Neural cell (in vitro differentiated cells): ENCODE results near the gene RPL31. TPM values are rescaled to one million over a fixed set of nuclear protein-coding genes. Genes with fewer than 3 reads are reported as not detected.

ENCODE experiments used
- H2AFZ ChIP-seq: fragments of 200-600, 300-800 bp; sonication (generic), shearing (Covaris generic); 2 replicates; pipeline ENCODE4 v1.6.0; 2014; ENCODE audit warnings: low read depth, mild to moderate bottlenecking, antibody characterized with exemption, low read length, moderate library complexity
- H3F3A ChIP-seq: fragments of 200-600 bp; shearing (Covaris generic); 2 replicates; pipeline ENCODE4 v1.6.1; 2016; ENCODE audit warnings: mild to moderate bottlenecking, moderate library complexity, mixed read lengths, antibody characterized with exemption, low read length; ENCODE audit not compliant: insufficient read depth, poor library complexity, severe bottlenecking
- H3K27ac ChIP-seq: fragments of 200-600, 300-800 bp; sonication (generic), shearing (Covaris generic); 2 replicates; pipeline ENCODE4 v1.5.1; 2014; ENCODE audit warnings: mild to moderate bottlenecking, low read length, moderate library complexity
- H3K27me3 ChIP-seq: fragments of 300-800, 200-600 bp; sonication (generic), shearing (Covaris generic); 2 replicates; pipeline ENCODE4 v1.6.0; 2014; ENCODE audit warnings: mild to moderate bottlenecking, low read depth, low read length, moderate library complexity; ENCODE audit not compliant: insufficient read depth
- H3K36me3 ChIP-seq: fragments of 300-800, 200-600 bp; sonication (generic), shearing (Covaris generic); 2 replicates; pipeline ENCODE4 v1.5.1; 2014; ENCODE audit warnings: mild to moderate bottlenecking, antibody characterized with exemption, low read length, moderate library complexity; ENCODE audit not compliant: insufficient read depth
- H3K4me2 ChIP-seq: fragments of 300-800, 200-600 bp; sonication (generic), shearing (Covaris generic); 2 replicates; pipeline ENCODE4 v1.6.0; 2014; ENCODE audit warnings: mild to moderate bottlenecking, low read length
- H3K4me3 ChIP-seq: fragments of 300-800, 200-600 bp; sonication (generic), shearing (Covaris generic); 2 replicates; pipeline ENCODE4 v1.5.1; 2014; ENCODE audit warnings: mild to moderate bottlenecking, low read length, moderate library complexity
- H3K79me2 ChIP-seq: fragments of 200-600 bp; shearing (Covaris generic); replicated peaks from 2 replicates; pipeline ENCODE4 v1.6.0; 2014; ENCODE audit warnings: mild to moderate bottlenecking, low read length, moderate library complexity; ENCODE audit not compliant: insufficient read depth
- H3K9ac ChIP-seq: fragments of 300-800, 200-600 bp; sonication (generic), shearing (Covaris generic); 2 replicates; pipeline ENCODE4 v1.6.1; 2016; ENCODE audit warnings: mild to moderate bottlenecking, low read length, mixed read lengths
- H3K9me2 ChIP-seq: fragments of 200-600 bp; shearing (Covaris generic); 2 replicates; pipeline ENCODE4 v1.6.1; 2016; ENCODE audit warnings: mild to moderate bottlenecking, low read length, mixed read lengths; ENCODE audit not compliant: insufficient read depth
- H3K9me3 ChIP-seq: fragments of 200-600, 300-800 bp; sonication (generic), shearing (Covaris generic); 2 replicates; pipeline ENCODE4 v1.6.1; 2016; ENCODE audit warnings: mild to moderate bottlenecking, mixed run types, low read length, moderate library complexity, mixed read lengths
- H4K20me1 ChIP-seq: fragments of 200-600 bp; shearing (Covaris generic); 2 replicates; pipeline ENCODE4 v1.6.1; 2016; ENCODE audit warnings: mild to moderate bottlenecking, mixed run types; ENCODE audit not compliant: insufficient read depth
- EP300 ChIP-seq: fragments of 450-650 bp; conservative IDR thresholded peaks from 2 replicates; pipeline ENCODE4 v1.6.1; 2014; ENCODE audit warnings: antibody characterized with exemption, mild to moderate bottlenecking, moderate library complexity; ENCODE audit not compliant: poor library complexity, severe bottlenecking
- EZH2 ChIP-seq: fragments of 200-600, 300-800 bp; shearing (Covaris generic), sonication (generic); IDR thresholded peaks from 2 replicates; pipeline ENCODE4 v1.6.1; 2014; ENCODE audit warnings: antibody characterized with exemption, low read length, borderline replicate concordance, mild to moderate bottlenecking; ENCODE audit not compliant: insufficient read depth, poor library complexity, severe bottlenecking
- MXI1 ChIP-seq: fragments of 450-650 bp; conservative IDR thresholded peaks from 2 replicates; pipeline ENCODE4 v1.6.1; 2014; ENCODE audit warnings: antibody characterized with exemption, mild to moderate bottlenecking; ENCODE audit not compliant: poor library complexity, severe bottlenecking
- POLR2AphosphoS5 ChIP-seq: IDR thresholded peaks from 2 replicates; pipeline ENCODE4 v1.6.1; 2012
- RAD21 ChIP-seq: fragments of 450-650 bp; conservative IDR thresholded peaks from 2 replicates; pipeline ENCODE4 v1.6.1; 2014; ENCODE audit warnings: antibody characterized with exemption, mild to moderate bottlenecking, moderate library complexity
- SMC3 ChIP-seq: fragments of 450-650 bp; conservative IDR thresholded peaks from 2 replicates; pipeline ENCODE4 v1.6.1; 2014; ENCODE audit warnings: antibody characterized with exemption, mild to moderate bottlenecking, moderate library complexity; ENCODE audit not compliant: poor library complexity
- TAF1 ChIP-seq: IDR thresholded peaks from 2 replicates; pipeline ENCODE4 v1.6.1; 2012; ENCODE audit warnings: low read depth
- polyA plus RNA-seq: library from polyadenylated mRNA; depleted of rRNA; stranded (reverse); fragments of >200 nt; gene quantifications from 2 replicates; pipeline ENCODE4 v1.2.3, GENCODE V29; 2014
- TF ChIP-seq, protein P1 (sequence below): IDR thresholded peaks from 2 replicates; pipeline ENCODE4 v1.6.1; 2012; ENCODE audit warnings: borderline replicate concordance
- TF ChIP-seq, protein P2 (sequence below): fragments of 450-650 bp; IDR thresholded peaks from 2 replicates; pipeline ENCODE4 v1.5.1; 2014; ENCODE audit warnings: antibody characterized with exemption, mild to moderate bottlenecking, moderate library complexity; ENCODE audit not compliant: poor library complexity, severe bottlenecking

Gene RPL31
- polyA plus RNA-seq, 1 donor from 2014 or later, result 1,555 TPM

DNA sequence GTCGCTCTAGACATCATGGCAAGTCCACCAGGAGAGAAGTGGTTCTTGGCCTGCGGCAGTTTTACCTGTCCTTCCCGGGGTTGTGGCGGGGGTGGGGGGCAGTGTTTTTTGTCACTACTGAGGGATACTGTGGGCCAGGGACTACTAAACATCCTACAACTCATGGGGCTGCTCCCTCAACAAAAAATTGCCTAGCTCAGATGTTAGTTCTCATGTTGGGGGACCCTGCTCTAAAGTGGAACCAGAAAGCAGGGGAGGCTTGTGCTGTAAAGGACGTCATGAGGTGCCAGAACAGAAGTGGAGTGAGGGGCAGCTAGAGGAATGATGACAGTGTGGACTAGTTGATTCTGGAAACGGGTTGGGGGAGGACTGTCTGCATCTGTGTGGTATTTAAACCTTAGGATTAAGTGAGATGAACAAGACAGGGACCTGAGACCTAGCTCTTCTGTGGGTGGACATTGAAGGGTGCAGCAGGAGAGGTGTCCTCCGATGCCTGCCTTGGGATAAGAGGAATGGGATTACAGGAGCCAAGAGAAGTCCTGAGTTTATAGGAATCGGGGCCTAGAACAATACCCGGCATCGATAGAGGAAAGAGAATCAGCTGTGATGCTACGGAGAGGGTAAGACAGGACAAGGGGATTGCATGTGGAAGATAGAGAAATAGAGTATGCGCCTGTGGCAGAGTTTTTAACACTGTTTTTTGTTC is 2.7 kb downstream of the RPL31 start:
- Histone ChIP-seq H3K27me3 (no peaks in the 10 kb centered on the region), H3K9me2 (no peaks in the 10 kb centered on the region), H3K4me3 (no peak overlapping the region), H2AFZ (no peak overlapping the region), H3K4me2 (no peak overlapping the region), H3K79me2 (peaks cover 20% of the 10 kb centered on the region), H3K27ac (no peak overlapping the region), H3K9ac (no peak overlapping the region), H4K20me1 (no peaks in the 10 kb centered on the region), H3F3A (no peaks in the 10 kb centered on the region), H3K9me3 (no peaks in the 10 kb centered on the region), H3K36me3 (no peaks in the 10 kb centered on the region)
- TF ChIP-seq EZH2 (no peak), EP300 (no peak), RAD21 (no peak), MXI1 (no peak), POLR2AphosphoS5 (no peak), SMC3 (no peak), TAF1 (no peak)
- TF ChIP-seq, protein P1, sequence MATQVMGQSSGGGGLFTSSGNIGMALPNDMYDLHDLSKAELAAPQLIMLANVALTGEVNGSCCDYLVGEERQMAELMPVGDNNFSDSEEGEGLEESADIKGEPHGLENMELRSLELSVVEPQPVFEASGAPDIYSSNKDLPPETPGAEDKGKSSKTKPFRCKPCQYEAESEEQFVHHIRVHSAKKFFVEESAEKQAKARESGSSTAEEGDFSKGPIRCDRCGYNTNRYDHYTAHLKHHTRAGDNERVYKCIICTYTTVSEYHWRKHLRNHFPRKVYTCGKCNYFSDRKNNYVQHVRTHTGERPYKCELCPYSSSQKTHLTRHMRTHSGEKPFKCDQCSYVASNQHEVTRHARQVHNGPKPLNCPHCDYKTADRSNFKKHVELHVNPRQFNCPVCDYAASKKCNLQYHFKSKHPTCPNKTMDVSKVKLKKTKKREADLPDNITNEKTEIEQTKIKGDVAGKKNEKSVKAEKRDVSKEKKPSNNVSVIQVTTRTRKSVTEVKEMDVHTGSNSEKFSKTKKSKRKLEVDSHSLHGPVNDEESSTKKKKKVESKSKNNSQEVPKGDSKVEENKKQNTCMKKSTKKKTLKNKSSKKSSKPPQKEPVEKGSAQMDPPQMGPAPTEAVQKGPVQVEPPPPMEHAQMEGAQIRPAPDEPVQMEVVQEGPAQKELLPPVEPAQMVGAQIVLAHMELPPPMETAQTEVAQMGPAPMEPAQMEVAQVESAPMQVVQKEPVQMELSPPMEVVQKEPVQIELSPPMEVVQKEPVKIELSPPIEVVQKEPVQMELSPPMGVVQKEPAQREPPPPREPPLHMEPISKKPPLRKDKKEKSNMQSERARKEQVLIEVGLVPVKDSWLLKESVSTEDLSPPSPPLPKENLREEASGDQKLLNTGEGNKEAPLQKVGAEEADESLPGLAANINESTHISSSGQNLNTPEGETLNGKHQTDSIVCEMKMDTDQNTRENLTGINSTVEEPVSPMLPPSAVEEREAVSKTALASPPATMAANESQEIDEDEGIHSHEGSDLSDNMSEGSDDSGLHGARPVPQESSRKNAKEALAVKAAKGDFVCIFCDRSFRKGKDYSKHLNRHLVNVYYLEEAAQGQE, result no peak
- TF ChIP-seq, protein P2, sequence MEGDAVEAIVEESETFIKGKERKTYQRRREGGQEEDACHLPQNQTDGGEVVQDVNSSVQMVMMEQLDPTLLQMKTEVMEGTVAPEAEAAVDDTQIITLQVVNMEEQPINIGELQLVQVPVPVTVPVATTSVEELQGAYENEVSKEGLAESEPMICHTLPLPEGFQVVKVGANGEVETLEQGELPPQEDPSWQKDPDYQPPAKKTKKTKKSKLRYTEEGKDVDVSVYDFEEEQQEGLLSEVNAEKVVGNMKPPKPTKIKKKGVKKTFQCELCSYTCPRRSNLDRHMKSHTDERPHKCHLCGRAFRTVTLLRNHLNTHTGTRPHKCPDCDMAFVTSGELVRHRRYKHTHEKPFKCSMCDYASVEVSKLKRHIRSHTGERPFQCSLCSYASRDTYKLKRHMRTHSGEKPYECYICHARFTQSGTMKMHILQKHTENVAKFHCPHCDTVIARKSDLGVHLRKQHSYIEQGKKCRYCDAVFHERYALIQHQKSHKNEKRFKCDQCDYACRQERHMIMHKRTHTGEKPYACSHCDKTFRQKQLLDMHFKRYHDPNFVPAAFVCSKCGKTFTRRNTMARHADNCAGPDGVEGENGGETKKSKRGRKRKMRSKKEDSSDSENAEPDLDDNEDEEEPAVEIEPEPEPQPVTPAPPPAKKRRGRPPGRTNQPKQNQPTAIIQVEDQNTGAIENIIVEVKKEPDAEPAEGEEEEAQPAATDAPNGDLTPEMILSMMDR, result no peak

DNA sequence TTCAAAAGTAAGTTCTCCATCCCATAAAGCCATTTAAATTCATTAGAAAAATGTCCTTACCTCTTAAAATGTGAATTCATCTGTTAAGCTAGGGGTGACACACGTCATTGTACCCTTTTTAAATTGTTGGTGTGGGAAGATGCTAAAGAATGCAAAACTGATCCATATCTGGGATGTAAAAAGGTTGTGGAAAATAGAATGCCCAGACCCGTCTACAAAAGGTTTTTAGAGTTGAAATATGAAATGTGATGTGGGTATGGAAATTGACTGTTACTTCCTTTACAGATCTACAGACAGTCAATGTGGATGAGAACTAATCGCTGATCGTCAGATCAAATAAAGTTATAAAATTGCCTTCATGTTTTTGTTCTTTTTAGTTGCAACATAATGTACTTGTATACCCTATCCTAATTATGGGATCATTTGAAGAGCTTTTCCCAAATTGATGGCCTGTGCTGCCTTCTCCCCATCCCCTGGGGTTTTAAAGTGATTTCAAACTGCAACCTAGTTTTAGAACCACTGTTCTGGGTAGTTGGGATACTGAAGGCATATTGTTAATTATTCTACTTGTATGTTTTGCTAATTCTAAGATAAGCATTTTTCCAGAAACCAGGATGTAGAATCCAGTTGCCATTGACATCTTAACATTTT is 4.1 kb downstream of the RPL31 start:
- Histone ChIP-seq H2AFZ (no peak overlapping the region), H3K36me3 (no peaks in the 10 kb centered on the region), H4K20me1 (no peaks in the 10 kb centered on the region), H3F3A (no peaks in the 10 kb centered on the region), H3K79me2 (peaks cover 20% of the 10 kb centered on the region), H3K4me3 (no peak overlapping the region), H3K4me2 (no peak overlapping the region), H3K27me3 (no peaks in the 10 kb centered on the region), H3K9me2 (no peaks in the 10 kb centered on the region), H3K9ac (no peak overlapping the region), H3K27ac (no peak overlapping the region), H3K9me3 (no peaks in the 10 kb centered on the region)
- TF ChIP-seq POLR2AphosphoS5, result no peak
- TF ChIP-seq RAD21, result no peak
- TF ChIP-seq, protein P1, result no peak
- no peak for TF ChIP-seq EP300
- TF ChIP-seq SMC3, result no peak
- TF ChIP-seq MXI1, result no peak
- TF ChIP-seq, protein P2, result no peak
